Measurements from ENCODE around the gene NOTCH4. TPM values are rescaled to one million over a fixed set of nuclear protein-coding genes. Genes with fewer than 3 reads are reported as not detected.
A peak's percentile ranks its signal among the peaks of the same experiment; 100 is the strongest.

NOTCH4 gene
- total and polyA plus RNA-seq, 9 of the 15 experiments (the other 6 are each of a cell fraction or from before 2014, with no cell fraction given) = 0.24 to 4.3 (median 1.7) TPM

GRCh38 chr6:32153564-32154513, 70.0 kb downstream of the NOTCH4 start, which contains the start of gene PPT2 (continued):
- peak; percentile 72; the same call in 1 of the 2 replicates for TF ChIP-seq ETV5 (CRISPR knock-in tag; IDR thresholded peaks at IDR 0.05; ENCODE audit: low read depth)
- TF ChIP-seq ZBTB43 (CRISPR knock-in tag; IDR thresholded peaks at IDR 0.05) = no peak; the same call in 1 of the 2 replicates
- no peak for TF ChIP-seq ILK (tag; IDR thresholded peaks at IDR 0.05; ENCODE audit: borderline replicate concordance, low read depth)
- TF ChIP-seq, protein P1, sequence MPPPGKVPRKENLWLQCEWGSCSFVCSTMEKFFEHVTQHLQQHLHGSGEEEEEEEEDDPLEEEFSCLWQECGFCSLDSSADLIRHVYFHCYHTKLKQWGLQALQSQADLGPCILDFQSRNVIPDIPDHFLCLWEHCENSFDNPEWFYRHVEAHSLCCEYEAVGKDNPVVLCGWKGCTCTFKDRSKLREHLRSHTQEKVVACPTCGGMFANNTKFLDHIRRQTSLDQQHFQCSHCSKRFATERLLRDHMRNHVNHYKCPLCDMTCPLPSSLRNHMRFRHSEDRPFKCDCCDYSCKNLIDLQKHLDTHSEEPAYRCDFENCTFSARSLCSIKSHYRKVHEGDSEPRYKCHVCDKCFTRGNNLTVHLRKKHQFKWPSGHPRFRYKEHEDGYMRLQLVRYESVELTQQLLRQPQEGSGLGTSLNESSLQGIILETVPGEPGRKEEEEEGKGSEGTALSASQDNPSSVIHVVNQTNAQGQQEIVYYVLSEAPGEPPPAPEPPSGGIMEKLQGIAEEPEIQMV (tag; conservative IDR thresholded peaks at IDR 0.05; ENCODE audit: low read depth) = no peak
- TF ChIP-seq ZNF12 (CRISPR knock-in tag; IDR thresholded peaks at IDR 0.05) = peak; percentile 10; the same call in 1 of the 2 replicates
- TF ChIP-seq, protein P2, sequence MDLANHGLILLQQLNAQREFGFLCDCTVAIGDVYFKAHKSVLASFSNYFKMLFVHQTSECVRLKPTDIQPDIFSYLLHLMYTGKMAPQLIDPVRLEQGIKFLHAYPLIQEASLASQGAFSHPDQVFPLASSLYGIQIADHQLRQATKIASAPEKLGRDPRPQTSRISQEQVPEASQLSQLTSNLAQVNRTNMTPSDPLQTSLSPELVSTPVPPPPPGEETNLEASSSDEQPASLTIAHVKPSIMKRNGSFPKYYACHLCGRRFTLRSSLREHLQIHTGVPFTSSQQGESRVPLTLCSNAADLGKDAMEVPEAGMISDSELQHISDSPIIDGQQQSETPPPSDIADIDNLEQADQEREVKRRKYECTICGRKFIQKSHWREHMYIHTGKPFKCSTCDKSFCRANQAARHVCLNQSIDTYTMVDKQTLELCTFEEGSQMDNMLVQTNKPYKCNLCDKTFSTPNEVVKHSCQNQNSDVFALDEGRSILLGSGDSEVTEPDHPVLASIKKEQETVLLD (IDR thresholded peaks at IDR 0.05) = peak; percentile 47; the same call in 1 of the 2 replicates
- TF ChIP-seq ARID3B (CRISPR knock-in tag; IDR thresholded peaks at IDR 0.05; ENCODE audit: borderline replicate concordance) = no peak
- TF ChIP-seq ZFX (CRISPR knock-in tag; IDR thresholded peaks at IDR 0.05) = peak; percentile 80
- no peak for TF ChIP-seq ZNF76 (CRISPR knock-in tag; IDR thresholded peaks at IDR 0.05; ENCODE audit: borderline replicate concordance)
- TF ChIP-seq NCOA1 (IDR thresholded peaks at IDR 0.05; ENCODE audit: low read depth) = peak; percentile 25
- no peak for TF ChIP-seq IRF2 (CRISPR knock-in tag; IDR thresholded peaks at IDR 0.05)
- peak; percentile 82 for TF ChIP-seq POLR2A (conservative IDR thresholded peaks at IDR 0.05)
- peak; percentile 84 for TF ChIP-seq VEZF1 (CRISPR knock-in tag; IDR thresholded peaks at IDR 0.05)
- TF ChIP-seq PRPF4 (IDR thresholded peaks at IDR 0.05; ENCODE audit: insufficient read depth, low read depth, low read length, poor library complexity, severe bottlenecking) = no peak
- TF ChIP-seq ZNF436 (CRISPR knock-in tag; IDR thresholded peaks at IDR 0.05) = no peak

All from K562 (cell line).